Umbilical cord (tissue), 2 donors: Measurements from ENCODE around the gene ZC3H4. TPM values are rescaled to one million over a fixed set of nuclear protein-coding genes. Genes with fewer than 3 reads are reported as not detected.
"Not testable (repeated sequence)": the region's sequence is repeated elsewhere in the genome, so short reads cannot be mapped to it uniquely, and the experiment has no call there.

ENCODE experiments used
- DNase-seq: peaks from one replicate; pipeline ENCODE4 v3.0.0-alpha.2; 2015; ENCODE audit warnings: low spot score
- total RNA-seq: library from RNA; depleted of rRNA; stranded (reverse); fragments of >200 nt; gene quantifications from one replicate; pipeline ENCODE4 v1.2.3, GENCODE V29; 2014; ENCODE audit warnings: low replicate concordance; ENCODE audit not compliant: insufficient read depth

Gene ZC3H4
- total RNA-seq, 1 donor from 2014 or later: 9.4 TPM

DNA sequence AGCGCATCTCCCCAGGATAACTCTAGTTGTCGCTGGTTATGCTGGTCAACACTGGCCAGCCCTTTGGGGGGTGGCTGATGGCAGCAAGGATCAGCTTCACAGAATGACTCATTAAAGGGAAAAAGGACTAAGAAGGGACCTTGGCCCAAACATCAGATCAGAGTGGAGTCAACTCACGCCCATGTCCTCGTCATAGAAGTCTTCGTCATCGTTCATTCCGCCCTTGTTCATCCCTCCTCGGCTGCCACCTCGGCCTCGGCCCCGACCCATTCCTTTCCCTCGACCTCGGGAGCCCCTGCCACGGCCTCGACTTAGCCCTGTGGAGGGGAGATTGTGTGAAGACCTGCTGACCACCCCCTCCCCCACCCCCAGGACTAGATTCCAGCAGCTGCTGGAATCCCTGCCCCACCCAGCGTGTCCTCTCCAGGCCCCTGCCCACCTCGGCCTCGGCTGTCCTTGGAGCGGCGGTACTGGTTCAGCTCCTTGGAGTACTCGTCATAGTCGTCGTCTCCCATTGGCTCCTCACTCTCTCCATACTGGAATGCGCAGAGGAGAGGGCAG is 28.6 kb downstream of the ZC3H4 start:
- DNase-seq: no peak

DNA sequence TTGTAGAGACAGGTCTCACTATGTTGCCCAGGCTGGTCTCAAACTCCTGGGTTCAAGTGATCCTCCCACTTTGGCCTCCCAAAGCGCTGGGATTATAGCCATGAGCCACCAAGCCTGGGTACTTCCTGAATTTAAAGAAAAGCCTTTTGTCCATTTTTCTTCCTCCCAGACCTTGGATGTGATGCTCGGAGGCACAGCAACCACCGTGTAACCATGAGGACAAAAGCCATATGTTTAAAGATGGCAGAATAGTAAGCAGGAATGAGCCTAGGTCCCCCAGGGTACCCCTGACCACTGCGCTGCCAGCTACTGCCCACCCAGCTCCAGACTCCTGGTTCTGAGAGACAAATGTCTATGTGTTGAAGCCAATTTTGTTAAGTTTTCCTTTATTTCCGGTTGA is 31.1 kb downstream of the ZC3H4 start:
- DNase-seq: no peak

DNA sequence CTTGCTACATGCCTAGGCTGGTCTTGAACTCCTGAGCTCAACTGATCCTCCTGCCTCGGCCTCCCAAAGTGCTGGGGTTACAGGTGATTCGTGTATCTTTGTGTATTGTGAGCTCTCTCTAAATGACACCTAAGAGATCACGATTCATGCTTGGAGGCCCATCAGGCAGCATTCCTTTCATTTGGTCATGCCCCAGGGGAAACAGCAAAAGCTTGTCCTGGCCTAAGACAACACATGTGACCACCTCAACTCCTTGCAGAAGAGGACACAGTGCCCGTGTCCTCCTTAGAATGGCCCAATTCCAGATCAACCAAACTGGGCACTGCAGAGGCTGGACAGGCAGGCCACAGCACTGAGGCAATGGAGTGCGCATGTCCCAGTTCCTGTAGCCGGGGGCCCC is 32.5 kb downstream of the ZC3H4 start:
- DNase-seq: no peak

DNA sequence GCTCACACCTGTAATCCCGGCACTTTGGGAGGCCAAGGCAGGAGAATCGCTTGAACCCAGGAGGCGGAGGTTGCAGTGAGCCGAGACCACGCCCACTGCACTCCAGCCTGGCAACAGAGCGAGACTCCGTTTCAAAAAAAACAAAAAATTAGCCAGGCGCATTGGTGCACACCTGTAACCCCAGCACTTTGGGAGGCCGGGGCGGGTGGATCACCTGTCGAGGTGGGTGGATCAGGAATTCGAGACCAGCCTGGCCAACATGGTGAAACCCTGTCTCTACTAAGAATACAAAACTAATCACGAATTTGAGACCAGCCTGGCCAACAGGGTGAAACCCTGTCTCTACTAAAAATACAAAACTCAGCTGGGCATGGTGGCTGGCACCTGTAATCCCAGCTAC is 35.2 kb downstream of the ZC3H4 start:
- DNase-seq: not testable (repeated sequence)

DNA sequence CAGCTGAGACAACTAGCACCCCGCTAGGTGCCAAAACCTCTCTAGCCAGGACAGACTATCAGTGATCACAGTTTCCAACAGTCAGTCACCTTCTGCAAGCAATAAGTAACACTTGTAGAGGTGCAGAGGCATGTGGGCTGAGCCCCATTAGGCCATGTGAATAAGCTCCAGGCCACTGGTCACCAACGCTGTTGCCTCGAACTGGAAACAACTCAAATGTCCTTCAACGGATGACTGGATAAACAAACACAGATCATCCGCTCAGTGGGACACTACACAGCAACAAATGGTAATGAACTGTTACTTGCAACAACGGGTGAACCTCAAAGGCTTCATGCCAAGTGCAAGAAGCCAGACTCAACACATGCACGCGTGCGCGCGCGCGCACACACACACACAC is 37.6 kb downstream of the ZC3H4 start:
- DNase-seq: no peak

DNA sequence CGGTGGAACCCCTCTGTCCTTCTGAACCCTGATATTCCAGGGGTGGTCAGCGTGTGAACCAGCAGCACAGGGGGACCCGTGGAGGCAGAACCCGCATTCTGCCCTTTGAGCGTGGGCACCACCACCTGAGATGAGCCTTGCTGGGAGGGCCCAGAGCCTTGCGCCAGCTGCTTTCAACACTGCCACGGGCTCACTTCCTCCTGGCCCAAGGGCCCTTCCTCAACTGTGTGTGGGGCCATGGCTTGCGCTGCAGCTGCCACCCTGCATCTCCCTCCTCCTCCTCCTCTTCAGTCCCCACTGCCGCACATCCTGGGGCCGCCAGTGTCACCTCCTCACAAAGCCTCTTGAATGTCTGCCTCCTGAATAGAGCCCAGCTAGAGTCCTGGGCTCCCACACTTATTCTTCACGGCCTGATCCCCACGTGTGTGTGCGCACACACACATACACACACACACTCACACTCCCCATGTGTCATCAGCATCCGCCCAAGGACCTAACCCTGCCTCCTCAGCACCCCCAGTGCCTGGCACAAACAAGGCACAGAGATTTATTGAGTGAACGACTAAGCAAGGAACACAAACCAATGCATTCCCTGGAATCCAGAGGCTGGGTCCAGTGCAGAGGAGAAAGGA is 38.3 kb downstream of the ZC3H4 start:
- no peak for DNase-seq

DNA sequence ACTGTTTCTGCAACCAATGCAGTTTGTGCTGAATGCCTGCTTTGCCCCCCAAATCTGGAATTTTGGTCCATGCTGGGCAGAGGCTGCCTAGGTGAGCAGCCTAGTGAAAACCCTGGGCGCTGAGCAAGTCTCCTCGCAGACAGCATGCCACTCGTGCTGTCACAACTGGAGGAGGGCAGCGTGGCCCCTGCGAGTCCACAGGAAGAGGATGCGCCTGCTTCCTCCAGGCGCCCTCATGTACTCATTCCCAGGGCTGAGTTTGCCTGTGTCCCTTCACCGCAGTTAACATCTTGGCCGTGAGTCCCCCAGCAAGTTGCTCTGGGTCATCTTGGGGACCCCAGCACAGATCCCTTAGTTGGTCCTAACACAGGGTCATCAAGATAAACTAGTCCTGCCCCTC is 39.0 kb downstream of the ZC3H4 start:
- DNase-seq: no peak

DNA sequence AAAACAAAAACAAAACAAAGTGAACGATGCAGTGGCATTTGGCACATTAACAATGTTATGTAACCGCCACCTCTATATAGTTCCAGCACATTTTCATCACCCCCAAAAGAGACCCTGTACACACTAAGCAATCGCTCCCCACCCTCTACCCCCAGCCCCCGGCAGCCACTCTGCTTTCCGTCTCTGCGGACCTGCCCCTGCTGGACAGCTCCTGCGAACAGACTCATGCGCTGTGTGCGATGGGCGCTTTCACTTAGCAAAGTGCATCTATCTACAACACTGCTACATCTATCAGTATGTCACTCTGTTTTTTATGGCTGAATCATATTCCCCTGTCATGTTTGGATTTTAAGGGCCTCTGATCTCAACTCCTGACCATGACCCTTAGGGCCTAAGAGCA is 40.0 kb downstream of the ZC3H4 start:
- DNase-seq: no peak

DNA sequence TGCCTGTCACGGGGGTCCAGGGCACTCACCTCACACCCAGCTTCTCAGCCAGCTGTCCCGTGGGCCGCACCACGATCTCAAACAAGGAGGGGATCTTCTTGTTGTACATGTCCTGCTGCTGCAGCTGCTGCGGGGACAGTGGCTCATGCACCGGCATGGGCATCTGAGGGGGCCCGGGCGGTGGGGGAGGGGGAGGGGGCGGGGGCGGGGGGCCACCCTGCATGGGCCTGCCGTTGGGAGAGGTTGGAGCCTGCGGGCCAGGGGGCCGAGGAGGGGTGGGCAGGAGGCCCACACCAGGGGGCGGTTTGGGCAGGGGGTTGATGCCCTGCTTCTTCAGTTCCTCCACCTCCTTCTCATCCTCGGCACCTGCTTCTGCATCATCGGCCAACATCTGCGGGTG is 41.3 kb downstream of the ZC3H4 start:
- no peak for DNase-seq

DNA sequence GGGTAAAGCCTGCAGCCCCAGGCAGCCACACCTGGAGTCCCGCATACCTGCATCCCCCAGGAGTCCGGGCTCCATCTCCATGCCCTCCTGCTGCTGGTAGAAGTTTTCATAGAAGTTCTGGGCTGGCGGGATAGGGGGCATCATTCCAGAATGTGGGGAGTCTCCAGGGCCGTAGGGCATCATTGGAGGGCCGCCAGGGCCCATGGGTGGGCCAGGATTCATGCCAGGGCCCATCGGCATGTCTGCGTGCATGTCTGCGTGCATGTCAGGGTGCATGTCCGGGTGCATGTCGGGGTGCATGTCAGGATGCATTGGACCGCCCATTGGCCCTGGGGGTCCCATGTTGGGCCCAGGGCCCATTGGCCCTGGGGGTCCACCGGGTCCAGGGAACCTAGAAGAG is 41.8 kb downstream of the ZC3H4 start:
- no peak for DNase-seq

DNA sequence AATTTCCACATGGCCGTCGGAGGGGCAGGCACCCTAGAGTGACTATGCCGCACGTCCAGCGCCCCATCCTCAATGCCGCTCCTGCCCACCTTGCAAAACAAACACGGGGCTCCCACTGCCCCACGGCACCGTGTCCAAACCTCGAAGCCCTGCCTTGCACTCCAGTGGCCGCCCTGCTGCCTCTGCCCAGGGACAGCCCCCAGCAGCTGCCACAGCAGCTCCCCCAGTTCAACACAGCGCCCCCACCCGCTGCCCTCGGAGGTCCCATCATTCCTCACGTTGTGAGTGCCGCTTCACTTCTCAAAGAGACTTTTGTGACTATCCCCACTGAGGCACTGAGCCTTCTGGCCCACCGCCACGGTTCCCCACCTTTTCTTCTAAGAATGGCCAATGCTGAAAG is 42.8 kb downstream of the ZC3H4 start:
- no peak for DNase-seq

DNA sequence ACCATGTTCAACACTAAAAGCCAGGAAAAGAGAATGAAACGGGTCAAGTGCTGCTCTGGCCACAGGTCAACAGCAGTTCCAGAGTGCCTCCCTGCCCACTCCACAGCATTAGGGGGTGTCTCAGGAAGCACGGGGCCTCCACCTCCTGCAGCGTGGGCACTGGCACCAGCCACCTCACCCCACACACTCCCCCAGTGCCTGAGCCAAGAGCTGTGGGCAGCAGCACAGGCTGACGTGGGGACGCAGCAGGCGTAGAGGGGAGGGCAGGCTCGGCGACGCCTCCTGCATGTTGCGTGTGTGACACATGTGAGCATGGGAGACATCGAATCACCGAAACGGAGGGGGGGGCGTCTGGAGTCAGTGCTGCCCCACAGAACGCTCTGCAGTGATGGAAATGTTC is 43.8 kb downstream of the ZC3H4 start:
- DNase-seq: no peak

DNA sequence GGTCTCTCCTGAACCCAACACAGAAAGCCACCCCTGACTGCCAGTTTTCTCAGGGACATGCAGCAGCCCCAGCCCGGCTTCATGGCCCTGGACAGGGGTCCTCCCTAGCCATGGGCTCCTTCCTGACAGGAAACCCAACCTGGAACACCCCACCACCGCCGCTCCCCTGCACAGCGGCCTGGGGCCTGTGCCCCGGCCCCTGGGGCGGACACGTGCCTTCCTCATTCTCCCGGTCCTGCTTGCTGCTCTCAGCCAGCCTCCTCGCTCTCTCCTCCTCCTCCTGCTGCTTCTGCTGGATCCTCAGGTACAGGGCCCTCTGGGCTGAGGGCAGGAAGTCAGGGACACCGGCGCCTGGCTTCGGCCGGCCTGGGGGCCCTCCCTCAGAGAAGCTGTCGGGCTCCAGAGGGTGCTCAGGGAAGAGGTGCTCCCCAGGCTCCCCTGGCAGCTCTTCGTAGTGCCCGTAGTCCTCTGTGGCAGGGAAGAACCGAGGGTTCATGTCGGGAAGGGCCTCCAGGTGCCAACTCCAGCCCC is 44.6 kb downstream of the ZC3H4 start:
- no peak for DNase-seq

DNA sequence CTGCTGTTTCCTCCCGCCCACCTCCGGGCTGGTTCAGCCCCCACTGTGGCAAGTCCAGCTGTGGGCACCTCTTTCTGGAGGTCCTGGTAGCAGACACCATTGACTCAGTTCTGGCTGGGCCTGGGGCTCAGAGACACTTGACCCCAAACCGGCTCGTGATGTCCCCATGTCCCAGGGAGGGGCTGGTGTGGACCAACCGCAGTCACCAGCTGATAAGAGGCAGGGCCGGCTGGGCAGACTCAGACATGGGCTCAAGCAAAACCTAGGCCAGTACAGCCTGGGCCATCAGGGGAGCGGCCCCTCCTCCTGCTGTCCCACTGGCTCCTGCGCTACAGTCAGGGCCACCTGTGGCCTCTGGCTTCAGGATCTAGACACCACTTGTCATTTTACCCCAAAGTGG is 45.3 kb downstream of the ZC3H4 start:
- DNase-seq: no peak

DNA sequence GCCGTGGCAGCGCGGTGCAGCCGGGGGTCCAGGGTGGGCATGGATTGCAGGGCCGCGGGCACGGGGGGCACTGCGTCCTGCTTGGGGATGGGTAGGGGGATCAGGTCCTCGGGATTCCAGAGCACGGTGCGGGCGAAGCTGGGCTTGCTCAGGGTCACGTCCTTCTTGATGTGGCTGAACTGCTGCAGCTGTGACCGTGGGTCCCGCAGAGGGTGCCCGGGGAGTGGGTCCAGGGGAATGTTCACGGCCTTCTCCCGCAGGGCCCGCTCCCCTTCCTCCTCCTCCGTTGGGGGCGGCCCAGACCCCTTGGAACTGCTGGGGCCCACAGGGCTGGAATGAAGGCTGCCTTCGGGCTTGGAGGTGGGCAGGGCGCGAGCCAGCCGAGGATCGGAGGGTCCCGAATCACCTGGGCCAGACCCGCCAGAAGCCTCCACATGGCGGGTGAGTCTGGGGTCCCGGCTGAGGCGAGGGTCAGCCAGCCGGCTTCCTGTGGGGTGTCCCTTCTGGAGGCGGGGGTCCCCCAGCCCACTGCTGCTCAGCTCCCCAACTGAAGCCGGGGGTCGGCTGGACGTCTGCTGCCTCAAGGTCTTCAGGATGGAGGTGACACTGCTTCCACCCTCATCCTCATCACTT is 46.2 kb downstream of the ZC3H4 start:
- DNase-seq: no peak

DNA sequence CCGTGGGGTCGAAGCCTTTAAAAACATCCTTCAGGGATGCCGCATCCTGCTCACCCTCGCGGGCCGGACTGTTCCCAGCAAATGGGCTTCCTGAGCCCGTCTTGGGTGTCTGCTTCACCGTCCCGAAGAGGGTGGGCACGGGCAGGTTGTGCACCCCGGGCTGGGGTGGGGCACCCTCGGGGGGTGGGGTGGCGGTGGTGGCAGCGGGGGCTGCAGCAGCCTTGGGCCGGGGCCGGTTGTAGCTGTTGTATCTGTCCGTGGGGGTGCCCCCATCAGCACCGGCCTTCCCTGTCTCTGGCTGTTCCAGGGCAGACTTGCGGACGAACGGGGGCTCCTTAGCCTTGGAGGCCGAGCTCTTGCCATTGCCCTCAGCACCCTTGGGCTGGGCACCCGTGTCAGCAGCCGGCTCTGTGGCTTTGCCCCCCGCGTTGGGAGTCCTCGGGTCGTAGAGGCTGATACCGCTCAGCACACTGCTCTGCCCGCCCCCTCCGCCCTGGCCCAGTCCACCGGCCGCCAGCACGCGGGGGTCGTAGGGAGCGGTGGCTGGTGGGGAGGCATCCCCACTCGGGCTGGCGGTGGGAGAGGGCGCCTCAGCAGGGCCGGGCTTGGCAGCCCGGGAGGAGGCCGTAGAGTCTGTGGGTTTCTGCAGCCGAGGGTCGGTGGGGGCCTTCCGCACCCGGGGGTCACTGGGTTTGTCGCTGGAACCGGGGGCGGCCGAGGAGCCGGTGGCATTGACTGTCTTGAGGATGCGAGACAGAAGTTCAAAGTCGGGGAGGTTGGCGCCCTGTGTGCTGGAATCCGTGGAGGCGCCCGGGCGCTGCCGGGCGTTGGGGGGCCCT is 47.0 kb downstream of the ZC3H4 start:
- DNase-seq: no peak

DNA sequence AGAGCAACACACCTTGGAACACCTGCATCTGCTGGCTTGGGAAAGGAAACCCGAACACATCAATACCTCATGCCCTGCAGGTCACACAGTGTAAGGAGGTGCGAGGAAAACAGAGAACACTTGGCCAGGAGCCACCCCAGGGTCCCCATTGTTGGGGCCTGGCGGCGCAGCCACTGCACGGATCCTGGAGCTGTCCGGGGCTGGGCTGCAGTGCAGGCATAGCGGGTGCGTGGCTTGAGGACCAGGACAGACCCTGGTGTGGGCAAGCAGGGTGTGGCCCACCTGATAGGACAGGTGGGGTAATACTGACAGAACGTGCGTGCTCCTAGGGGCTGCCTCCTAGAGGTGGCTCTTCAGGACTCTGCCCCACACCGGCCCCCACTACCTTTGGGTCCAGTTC is 48.3 kb downstream of the ZC3H4 start:
- no peak for DNase-seq

DNA sequence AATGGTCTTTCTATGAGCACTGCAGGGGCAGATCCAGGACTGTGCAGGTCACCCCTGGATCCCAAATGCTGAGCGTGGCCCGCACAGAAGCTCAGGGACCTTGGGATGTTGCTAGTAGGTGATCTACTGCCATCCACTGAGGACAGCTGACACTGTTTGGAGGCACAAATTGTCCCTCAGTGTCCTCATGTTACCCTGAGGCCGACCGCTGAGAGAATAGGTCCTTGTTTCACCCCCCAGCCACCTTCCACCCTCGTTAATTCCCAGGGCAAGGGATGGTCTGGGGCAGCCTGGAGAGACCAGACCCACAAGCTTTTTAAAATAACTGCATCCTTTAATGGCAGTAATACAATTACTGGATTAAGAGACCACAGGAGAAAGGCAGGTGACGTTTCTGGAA is 49.7 kb downstream of the ZC3H4 start:
- no peak for DNase-seq

DNA sequence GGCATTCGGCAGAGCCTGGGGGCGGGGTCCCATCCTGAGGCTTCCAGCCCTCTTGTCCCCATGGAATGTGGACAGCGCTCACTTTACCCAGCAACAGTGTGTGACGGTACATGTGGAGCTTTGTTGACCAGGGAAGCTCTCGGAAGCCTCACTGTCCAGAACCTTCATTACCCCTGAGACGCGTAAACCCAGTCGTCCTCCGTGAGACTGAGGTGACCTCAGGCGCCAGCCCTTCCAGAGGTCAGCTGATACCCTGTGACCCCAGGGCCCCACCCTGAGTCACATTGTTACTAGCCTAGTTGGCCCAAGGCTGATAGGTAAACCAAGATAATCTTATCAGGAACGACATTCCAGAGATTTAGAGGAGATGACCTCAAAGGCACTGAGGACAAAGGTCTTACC is 55.0 kb downstream of the ZC3H4 start:
- DNase-seq: no peak

DNA sequence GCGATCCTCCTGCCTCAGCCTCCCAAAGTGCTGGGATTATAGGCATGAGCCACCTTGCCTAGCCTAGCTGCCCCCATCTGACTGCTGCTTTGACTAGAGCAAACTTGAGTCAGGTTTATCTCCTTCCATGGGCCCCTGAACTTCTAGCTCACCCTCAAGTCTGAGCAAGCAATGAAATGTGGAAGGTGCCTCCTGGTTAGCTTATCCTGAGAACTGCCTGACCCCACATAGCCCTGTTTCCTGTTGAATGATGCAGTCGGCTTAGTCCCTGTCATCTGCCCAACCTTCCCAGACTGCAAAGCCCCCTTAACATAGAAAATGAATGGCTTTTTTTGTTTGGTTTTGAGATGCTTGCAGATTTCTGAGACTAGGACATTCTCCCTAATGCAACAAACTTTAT is 56.2 kb downstream of the ZC3H4 start:
- peak; percentile 58 for DNase-seq

DNA sequence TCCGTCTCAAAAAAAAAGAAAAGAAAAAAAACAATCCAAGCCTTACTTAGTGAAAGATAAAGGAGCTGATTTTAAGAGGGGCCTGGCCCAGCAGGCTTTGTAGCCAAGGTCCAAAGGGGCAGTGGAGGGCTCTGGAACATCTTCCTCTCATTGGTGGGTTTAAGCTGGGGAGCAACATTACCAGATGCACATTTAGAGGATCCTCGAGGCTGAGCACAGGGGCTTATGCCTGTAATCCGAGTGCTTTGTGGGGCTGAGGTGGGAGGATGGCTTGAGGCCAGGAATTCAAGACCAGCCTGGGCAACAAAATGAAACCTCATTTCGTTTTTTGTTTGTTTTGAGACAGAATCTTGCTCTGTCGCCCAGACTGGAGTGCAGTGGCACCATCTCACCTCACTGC is 57.2 kb downstream of the ZC3H4 start:
- peak; percentile 45 for DNase-seq

DNA sequence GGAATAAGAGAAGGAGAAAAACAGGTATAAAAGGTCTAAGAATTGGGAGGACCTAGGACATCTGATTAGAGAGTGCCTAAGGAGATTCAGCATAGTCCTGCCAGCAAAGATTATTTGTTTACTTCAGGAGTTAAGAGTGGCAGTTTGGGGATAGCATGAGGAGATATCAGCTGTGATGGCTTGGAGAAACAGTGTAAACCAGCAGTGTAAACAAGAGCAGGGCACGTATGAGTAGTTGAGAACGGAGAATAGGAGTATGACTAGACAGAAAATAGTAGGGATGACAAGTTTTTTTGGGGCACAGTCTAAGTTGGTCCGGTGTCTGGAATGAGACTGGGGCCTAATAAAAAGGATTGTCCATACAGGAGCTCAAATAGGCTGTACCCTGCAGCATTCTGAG is 63.0 kb downstream of the ZC3H4 start:
- not testable (repeated sequence) for DNase-seq
